Keratinocyte (primary cell): ENCODE data around the gene PSG11.
"Not testable (repeated sequence)": the region's sequence is repeated elsewhere in the genome, so short reads cannot be mapped to it uniquely, and the experiment has no call there.

Source experiments
- EZH2 ChIP-seq: IDR thresholded peaks from one replicate; pipeline ENCODE4 v1.6.1; 2012; ENCODE audit warnings: inconsistent platforms, mild to moderate bottlenecking, low read length, moderate library complexity
- TF ChIP-seq, protein P1 (sequence below), 3 experiments: IDR thresholded peaks in 1 of 3; conservative IDR thresholded peaks in 1 of 3; optimal IDR thresholded peaks in 1 of 3; 2 replicates in 2 of 3; 3 replicates in 1 of 3; pipeline versions ENCODE3 to v1.5.1; 2011; ENCODE audit warnings: low read length in 3 of 3, mild to moderate bottlenecking in 3 of 3, moderate library complexity in 2 of 3, control low read depth in 1 of 3, inconsistent platforms in 1 of 3; ENCODE audit not compliant: insufficient read depth in 2 of 3; ENCODE audit errors: extremely low read depth in 1 of 3

DNA sequence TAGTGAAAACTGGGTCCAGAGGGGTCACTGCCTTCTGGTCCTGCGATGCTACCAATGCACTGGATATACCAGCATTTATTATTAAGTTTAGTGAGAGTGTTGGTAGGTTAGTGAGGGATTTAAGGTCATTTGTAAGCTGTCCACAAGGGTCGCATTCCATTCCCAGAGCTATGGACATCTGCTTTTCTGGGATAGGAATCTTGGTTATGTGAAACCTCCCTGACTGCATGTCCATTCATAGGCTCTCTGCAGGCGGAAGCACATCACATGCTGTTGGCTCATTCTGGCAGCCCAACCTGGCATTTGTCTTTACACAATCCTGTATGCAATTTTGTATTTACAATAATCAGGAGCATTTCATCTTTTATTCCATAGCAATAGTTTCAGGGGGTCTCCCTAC lies 35.1 kb upstream of the PSG11 start:
- TF ChIP-seq, protein P1, sequence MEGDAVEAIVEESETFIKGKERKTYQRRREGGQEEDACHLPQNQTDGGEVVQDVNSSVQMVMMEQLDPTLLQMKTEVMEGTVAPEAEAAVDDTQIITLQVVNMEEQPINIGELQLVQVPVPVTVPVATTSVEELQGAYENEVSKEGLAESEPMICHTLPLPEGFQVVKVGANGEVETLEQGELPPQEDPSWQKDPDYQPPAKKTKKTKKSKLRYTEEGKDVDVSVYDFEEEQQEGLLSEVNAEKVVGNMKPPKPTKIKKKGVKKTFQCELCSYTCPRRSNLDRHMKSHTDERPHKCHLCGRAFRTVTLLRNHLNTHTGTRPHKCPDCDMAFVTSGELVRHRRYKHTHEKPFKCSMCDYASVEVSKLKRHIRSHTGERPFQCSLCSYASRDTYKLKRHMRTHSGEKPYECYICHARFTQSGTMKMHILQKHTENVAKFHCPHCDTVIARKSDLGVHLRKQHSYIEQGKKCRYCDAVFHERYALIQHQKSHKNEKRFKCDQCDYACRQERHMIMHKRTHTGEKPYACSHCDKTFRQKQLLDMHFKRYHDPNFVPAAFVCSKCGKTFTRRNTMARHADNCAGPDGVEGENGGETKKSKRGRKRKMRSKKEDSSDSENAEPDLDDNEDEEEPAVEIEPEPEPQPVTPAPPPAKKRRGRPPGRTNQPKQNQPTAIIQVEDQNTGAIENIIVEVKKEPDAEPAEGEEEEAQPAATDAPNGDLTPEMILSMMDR (optimal IDR thresholded peaks at IDR 0.05 in 1 of 3, IDR thresholded peaks at IDR 0.05 in 1 of 3, conservative IDR thresholded peaks at IDR 0.05 in 1 of 3; ENCODE audit: extremely low read depth in 1 of 3, insufficient read depth in 2 of 3, low read length in 3 of 3), result not testable (repeated sequence)
- not testable (repeated sequence) for TF ChIP-seq EZH2
